CD4-positive, alpha-beta T cell treated with Interferon alpha-2 for 1 hour (primary cell): ENCODE results near the gene CXCL11.

ENCODE experiments used
- DNase-seq, 2 donors: peaks; one replicate each; pipeline ENCODE4 v3.0.0-alpha.2; 2020 to 2022

Gene CXCL11

DNA sequence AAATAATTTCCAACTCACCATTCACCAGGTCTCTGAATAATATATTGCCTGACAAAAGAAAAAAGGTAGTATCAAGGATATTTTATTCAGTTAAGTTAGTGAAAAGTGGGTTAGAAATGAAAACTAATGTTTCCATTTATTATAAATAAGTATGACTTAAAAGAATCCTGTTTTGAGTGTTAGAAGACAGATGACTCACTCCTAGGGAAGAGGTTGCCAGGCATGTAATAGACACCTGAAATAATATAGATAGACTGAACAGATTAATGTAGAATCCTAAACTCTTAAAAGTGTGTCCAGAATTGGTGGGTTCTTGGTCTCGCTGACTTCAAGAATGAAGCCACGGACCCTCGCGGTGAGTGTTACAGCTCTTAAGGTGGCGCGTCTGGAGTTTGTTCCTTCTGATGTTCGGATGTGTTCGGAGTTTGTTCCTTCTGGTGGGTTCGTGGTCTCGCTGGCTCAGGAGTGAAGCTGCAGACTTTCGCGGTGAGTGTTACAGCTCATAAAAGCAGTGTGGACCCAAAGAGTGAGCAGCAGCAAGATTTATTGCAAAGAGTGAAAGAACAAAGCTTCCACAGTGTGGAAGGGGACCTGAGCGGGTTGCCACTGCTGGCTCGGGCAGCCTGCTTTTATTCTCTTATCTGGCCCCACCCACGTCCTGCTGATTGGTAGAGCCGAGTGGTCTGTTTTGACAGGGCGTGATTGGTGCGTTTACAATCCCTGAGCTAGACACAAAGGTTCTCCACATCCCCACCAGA lies 6.5 kb upstream of the CXCL11 start:
- peak in 1 of 2 donors; percentile 23 for DNase-seq

DNA sequence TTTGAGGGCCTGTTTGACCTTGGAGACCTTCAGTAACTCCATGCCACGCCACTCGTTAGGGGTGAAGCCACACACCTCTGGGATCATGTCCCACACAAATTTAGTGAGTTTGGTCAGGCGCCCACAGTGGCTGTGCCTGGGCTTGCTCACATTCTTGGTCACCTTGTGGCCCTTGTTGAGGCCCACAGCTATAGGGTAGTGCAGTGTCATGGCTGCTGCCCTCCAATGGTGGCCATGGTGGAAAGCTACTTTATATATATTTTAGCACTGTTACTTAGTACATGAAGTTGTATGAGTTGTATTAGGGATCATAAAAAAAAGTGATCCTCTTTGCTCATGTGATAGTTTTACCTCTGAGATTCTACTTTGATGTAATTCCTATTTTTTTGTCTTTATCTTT lies 985 bp upstream of the CXCL11 start:
- DNase-seq, result no peak

DNA sequence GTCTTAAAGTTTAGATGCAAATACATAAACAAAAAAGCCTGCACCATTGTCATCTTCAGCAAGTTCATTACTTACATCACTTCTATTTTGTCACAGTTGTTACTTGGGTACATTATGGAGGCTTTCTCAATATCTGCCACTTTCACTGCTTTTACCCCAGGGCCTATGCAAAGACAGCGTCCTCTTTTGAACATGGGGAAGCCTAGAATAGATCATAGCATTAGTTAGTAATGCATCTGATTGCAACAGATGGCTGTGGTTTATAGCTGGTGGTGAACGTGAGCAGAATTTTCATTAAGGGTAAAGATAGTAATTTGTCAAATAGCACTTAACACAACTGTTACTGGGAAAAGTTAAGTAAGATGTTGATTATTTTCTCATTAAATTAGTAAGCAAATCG lies 729 bp downstream of the CXCL11 start:
- DNase-seq, result peak in 1 of 2 donors; percentile 26

DNA sequence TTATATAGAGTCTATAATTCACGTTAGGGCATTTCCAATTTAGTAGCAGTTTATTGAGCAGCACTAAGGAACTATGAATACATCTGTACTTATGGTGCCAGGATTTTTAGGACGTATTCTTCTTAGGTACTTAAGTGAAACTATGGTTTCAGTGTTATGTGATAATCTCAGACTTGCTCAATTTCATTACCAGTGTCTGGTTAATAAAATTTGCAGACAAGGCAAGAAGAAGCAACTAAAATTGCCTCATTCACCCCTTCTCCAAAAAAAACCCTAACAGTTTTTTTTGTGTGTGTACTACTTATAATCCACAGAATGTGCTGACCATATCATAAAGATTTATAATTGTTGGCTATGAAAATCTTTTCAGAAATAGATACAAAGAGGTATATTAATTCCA lies 6.6 kb downstream of the CXCL11 start:
- no peak for DNase-seq

DNA sequence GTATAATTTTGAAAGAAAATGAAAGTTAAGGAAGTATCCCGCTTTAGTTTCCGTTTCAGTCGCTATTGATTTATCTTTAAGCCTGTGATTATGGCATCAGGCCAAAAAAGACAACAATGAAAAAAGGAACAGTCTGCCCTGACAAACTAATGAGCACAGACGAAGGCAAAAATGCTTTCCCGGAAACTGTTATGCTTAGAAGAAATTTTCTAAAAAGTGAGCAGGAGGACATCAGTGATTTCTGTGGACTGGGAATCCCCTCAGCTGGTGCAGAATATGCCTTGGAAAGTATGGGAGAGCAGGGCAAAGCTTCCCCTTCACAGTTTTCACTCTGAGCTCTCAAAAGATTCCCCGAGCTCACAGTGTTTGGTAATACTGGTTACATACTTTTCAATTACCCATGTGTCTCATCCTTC lies 7.5 kb downstream of the CXCL11 start:
- peak; percentile 63 to 75 for DNase-seq

GRCh38 chr4:76024065-76024464 lies 11.8 kb downstream of the CXCL11 start:
- peak in 1 of 2 donors; percentile 20 for DNase-seq

DNA sequence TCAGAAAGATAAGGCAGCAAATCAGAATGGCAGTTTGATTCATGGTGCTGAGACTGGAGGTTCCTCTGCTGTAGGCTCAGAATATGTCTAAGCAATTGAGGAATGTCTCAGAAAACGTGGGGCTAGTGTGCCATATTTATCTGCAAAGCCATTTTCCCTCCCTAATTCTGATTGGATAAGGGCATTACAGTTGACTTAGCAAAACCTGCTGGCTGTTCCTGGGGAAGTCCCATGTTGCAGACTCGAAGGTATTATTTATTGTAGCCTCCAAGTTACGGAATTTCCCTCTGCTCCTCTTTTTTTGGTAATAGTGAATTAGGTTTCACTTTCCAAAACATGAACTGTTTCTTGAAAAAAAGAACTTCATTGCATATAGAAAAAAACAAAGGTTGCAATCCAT lies 12.5 kb downstream of the CXCL11 start, which contains the start of gene CXCL10:
TSS of gene CXCL10 (minus strand) at position 109 of the 400 bp plus-strand sequence. CDS start at position 43, 66 bp downstream.
- DNase-seq, result peak; percentile 60 to 67

GRCh38 chr4:76022677-76023076 lies 13.2 kb downstream of the CXCL11 start:
- DNase-seq, result no peak

GRCh38 chr4:76022031-76022430 lies 13.8 kb downstream of the CXCL11 start:
- no peak for DNase-seq

DNA sequence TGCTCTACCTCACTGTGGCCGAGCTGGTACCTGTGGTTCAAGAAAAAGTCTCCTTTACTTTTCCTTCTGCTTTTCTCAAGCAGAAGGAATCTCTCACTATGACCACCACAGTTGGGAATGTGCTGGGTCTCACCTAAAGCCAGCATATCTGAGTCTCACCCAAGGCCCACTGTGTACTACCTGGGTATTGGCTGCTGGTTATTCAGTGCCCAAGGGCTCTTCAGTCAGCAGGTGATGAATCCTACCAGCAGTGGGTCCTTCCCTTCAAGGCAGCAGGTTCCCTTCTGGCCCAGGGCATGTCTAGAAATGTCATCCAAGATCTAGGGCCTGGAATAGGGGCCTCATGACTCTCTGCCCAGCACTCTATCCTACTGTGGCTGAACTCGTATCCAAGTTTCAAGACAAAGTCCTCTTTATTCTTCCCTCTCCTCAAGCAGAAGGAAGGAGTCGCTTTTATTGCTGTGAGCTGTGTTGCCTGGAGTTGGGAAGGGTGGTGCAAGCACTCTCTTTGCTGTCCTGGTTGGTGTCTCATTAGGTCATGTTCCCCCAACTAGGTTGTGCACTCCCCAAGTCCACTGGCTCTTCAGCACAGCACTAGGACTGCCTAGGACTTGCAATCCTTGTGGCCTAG lies 18.7 kb downstream of the CXCL11 start:
- DNase-seq, result no peak

GRCh38 chr4:76016393-76016792 lies 19.5 kb downstream of the CXCL11 start:
- no peak for DNase-seq

- DNase-seq, result no peak
Measured at GRCh38 chr4:76013540-76013939, 22.3 kb downstream of the CXCL11 start.

DNA sequence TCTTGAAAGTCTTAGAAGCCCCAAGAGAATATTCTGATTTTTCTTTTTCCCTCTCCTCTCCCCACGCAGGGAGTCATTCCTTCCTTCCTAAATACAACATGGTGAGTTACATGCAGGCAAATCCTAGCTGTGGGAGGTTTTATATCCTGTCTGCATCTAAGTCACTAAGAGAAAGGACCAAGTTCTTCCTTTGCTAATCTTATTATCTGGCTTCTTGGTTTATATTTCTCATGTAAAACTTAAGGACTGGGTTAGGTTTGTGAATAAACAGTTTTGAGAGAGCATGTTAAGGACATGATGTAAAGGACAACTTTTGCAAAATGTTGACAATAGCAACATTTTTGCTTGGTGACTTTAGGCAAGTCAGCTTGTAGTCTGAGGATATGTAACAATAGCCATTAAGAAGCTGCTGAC lies 23.5 kb downstream of the CXCL11 start:
- DNase-seq, result no peak

DNA sequence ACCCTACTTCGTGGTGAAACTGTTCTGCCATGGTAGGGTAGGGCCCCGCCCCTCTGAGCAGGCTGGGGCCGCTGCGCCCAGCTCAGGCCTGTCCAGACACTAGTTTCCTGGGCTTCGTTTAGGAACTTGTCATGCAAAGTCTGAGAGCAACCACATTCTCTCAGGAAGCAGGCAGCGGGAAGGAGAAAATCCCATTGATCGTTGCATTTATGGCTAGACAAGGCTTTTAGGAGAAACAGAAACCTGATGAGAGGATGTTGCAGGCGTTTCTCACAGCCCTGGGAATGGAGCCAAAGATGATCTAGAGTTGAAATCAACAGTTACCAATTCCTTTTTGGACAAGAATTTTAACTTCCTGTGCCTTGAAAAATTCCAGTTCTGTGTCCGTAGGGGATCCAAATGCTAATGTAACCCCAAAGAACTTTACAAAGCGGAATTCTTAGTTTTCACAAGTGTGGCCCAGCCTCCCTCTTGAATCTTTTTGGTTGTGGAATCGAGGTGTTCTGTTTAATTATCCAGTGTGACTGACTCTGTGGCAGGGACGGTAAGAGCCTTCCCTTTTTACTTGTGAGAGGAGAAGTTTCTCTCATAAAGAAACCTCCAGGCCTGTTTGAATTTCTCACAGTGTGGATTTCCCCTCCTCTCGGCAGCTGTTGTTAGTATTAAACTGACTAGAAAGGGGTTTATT lies 24.0 kb downstream of the CXCL11 start:
- DNase-seq, result no peak

DNA sequence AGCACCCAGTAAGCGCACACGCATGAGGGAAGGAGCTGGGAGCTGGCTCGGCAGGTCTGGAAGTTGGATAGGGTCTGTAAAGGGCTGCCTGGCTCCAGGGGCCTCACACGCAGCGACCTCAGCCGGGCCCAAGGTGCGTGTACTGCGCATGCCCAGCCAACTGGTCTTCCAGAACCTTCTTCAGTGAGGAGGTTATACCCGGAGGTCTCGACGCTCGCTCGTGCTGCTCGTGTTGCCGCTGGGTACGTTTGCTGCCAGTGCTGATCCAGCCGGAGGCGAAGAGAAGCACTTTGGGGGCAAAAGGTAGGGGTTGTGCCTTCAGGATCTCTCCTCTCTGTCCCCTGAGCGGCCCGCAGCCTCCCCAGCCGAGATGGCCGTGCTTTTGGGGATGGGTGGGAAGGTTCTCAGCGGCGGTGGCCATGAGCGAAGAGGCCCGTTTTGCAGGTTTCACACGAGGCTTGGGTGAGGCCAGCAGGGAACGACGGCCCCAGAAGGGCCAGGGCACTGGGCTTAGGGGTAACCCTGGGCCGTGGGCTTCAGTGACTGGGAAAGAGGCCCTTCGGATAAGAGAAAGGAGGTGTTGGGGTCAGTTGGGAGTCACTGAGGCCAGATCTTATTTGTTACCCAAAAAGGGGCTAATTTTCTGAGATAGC lies 24.7 kb downstream of the CXCL11 start:
- DNase-seq, result no peak

DNA sequence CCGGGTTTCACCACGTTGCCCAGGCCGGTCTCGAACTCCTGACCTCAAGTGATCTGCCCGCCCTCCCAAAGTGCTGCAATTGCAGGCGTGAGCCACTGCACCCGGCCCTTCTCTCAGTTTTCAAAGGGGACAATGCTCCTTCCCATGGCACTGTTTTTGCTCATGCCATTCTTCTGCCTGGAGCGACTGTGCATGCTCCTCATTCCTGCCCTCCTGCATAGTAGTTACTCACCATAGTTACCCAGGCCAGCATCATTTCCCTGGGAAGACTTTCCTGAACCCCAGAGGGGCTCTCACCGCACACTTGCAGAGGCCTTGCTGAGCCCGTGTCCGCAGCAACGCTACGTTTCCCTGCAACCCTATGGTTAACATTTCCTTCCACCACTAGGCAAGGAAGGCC lies 25.3 kb downstream of the CXCL11 start:
- no peak for DNase-seq

DNA sequence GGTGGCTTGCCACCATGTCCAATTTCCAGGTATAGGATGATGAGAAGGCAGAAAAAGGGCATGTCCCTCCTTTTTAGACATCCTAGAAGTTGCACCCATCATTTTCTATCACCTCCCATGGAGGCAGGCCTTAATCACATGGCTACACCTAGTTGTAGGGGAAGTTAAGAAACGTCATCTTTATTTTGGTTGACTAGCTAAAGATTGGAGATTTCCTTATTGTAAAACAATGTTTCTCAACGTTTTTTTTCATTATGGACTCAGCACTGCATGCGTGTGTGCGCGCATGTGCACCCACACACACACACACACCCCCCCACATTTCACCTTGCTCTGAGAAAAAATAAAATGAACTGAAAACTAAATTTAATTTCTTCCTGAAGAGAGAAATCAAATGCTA lies 26.6 kb downstream of the CXCL11 start:
- no peak for DNase-seq

DNA sequence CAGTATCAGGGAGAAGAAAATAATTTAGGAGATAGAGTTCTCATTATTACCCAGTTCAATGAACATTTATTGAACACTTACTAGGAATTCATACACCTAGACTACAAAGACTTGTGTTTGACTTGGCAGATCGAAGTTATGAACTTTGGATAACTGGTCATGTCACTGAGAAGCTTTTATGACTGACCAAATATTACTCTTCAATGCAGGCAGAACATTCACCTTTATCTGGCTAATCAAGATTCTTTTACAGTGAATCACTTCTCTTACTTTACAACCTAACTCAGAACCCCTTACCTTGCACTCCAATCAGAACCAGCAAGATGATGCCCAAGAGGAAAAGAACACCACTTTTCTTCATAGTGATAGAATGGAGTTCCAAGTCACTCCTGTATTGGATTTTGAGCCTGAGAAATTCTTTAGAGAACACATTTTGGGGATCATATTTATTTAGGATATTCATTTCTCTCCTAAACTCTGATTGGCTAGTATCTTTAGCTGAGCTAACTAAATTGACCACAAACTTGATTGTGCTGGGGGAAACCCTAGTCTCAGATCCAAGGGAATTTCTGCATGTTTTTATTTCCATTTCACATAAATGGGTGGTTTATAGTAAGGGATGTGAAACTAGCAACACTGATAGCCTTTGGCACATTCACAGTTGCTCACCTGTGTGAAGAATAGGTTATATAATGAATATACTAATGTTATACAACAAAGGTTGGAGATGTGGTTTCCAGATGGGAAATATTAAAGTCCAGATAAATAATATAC lies 28.6 kb downstream of the CXCL11 start, which contains the start of gene CXCL9:
TSS of gene CXCL9 (minus strand) at position 421 of the 774 bp plus-strand sequence. CDS start at position 361, 60 bp downstream.
- DNase-seq, result no peak

GRCh38 chr4:76003620-76004019 lies 32.2 kb downstream of the CXCL11 start:
- no peak for DNase-seq

GRCh38 chr4:76003035-76003434 lies 32.8 kb downstream of the CXCL11 start:
- DNase-seq, result no peak

- no peak for DNase-seq
Measured at GRCh38 chr4:76002176-76002575, 33.7 kb downstream of the CXCL11 start.

- no peak for DNase-seq
Measured at GRCh38 chr4:76001700-76002099, 34.2 kb downstream of the CXCL11 start.
